ENCODE results near the gene CDH18. TPM values are rescaled to one million over a fixed set of nuclear protein-coding genes. Genes with fewer than 3 reads are reported as not detected.

CDH18 gene
- total and polyA plus RNA-seq, 2 of the 13 experiments (the other 11 are each of a cell fraction or from before 2014, with no cell fraction given): not detected

- Histone ChIP-seq H3K9me3 (ENCODE audit: low read length) (no peaks in the 10 kb centered on the region), H3K27me3 (ENCODE audit: control insufficient read depth in 1 of 2, insufficient read depth in 2 of 2, low read length in 2 of 2) (no peaks in the 10 kb centered on the region), H3K4me2 (ENCODE audit: low read depth, low read length) (no peak overlapping the region), H3K4me1 (ENCODE audit: insufficient read depth, low read length) (no peaks in the 10 kb centered on the region), H2AFZ (ENCODE audit: low read length) (no peak overlapping the region), H4K20me1 (ENCODE audit: insufficient read depth, low read length) (no peaks in the 10 kb centered on the region), H3K4me3 (replicated peaks in 1 of 3; ENCODE audit: insufficient read depth in 1 of 3, low read depth in 2 of 3, low read length in 3 of 3) (no peak overlapping the region), H3K9ac (ENCODE audit: insufficient read depth, low read depth, low read length) (no peak overlapping the region), H3K27ac (ENCODE audit: extremely low read length, insufficient read depth, low read length) (no peak overlapping the region), H3K79me2 (ENCODE audit: insufficient read depth, low read length) (no peaks in the 10 kb centered on the region), H3K36me3 (replicated peaks in 1 of 2; ENCODE audit: control insufficient read depth in 1 of 2, insufficient read depth in 2 of 2, low read length in 2 of 2) (no peaks in the 10 kb centered on the region)
- in situ Hi-C loops (cut with HindIII; ENCODE audit: extremely low pct_ligation_motif_present, low pct_unique_long_range_greater_than_20kb) (no loop called here), intact Hi-C loops (cut with micrococcal nuclease; ENCODE audit: unreplicated experiment) (no loop called here)
- ChIA-PET POLR2A (no interaction called here), CTCF (ENCODE audit: low intra/inter-chr PET ratio, low total read pairs) (no interaction called here)
- BruUV-seq (replicated peaks): no TSS peak
- no peak for FAIRE-seq
- no peak for DNase-seq (ENCODE audit: low spot score)
- 10% methylated on average over 5 of the region's 5 CpGs for WGBS (ENCODE audit: low lambda C conversion rate)
- ATAC-seq: no peak
- TF ChIP-seq YEATS2 (CRISPR knock-in tag; IDR thresholded peaks at IDR 0.05; ENCODE audit: borderline replicate concordance): no peak
- no peak for TF ChIP-seq MAF1 (CRISPR knock-in tag; IDR thresholded peaks at IDR 0.05; ENCODE audit: borderline replicate concordance)
Measured at GRCh38 chr5:19790829-19791466, 197.1 kb downstream of the CDH18 start.

GRCh38 chr5:19782566-19782965 is 205.4 kb downstream of the CDH18 start:
- 25% methylated on average over 2 of the region's 2 CpGs for WGBS (ENCODE audit: low lambda C conversion rate)
- Histone ChIP-seq H3K36me3 (replicated peaks in 1 of 2; ENCODE audit: control insufficient read depth in 1 of 2, insufficient read depth in 2 of 2, low read length in 2 of 2) (no peaks in the 10 kb centered on the region), H3K79me2 (ENCODE audit: insufficient read depth, low read length) (no peaks in the 10 kb centered on the region), H3K4me3 (replicated peaks in 1 of 3; ENCODE audit: insufficient read depth in 1 of 3, low read depth in 2 of 3, low read length in 3 of 3) (no peak overlapping the region), H3K9me3 (ENCODE audit: low read length) (no peaks in the 10 kb centered on the region), H3K27ac (ENCODE audit: extremely low read length, insufficient read depth, low read length) (no peak overlapping the region), H3K4me1 (ENCODE audit: insufficient read depth, low read length) (no peaks in the 10 kb centered on the region), H3K4me2 (ENCODE audit: low read depth, low read length) (no peak overlapping the region), H3K9ac (ENCODE audit: insufficient read depth, low read depth, low read length) (no peak overlapping the region), H2AFZ (ENCODE audit: low read length) (no peak overlapping the region), H3K27me3 (ENCODE audit: control insufficient read depth in 1 of 2, insufficient read depth in 2 of 2, low read length in 2 of 2) (no peaks in the 10 kb centered on the region), H4K20me1 (ENCODE audit: insufficient read depth, low read length) (no peaks in the 10 kb centered on the region)
- FAIRE-seq (no peak), ATAC-seq (no peak), DNase-seq (ENCODE audit: low spot score) (no peak)
- intact Hi-C loops (cut with micrococcal nuclease; ENCODE audit: unreplicated experiment): no loop called here
- CTCF ChIA-PET (ENCODE audit: low intra/inter-chr PET ratio, low total read pairs): no interaction called here
- no TSS peak for BruUV-seq (replicated peaks)
- in situ Hi-C loops (cut with HindIII; ENCODE audit: extremely low pct_ligation_motif_present, low pct_unique_long_range_greater_than_20kb): no loop called here
- POLR2A ChIA-PET: no interaction called here
- TF ChIP-seq ZNF430 (CRISPR knock-in tag; IDR thresholded peaks at IDR 0.05) (no peak), MBD4 (IDR thresholded peaks at IDR 0.05; ENCODE audit: borderline replicate concordance, low read length) (no peak), ZNF652 (CRISPR knock-in tag; IDR thresholded peaks at IDR 0.05; ENCODE audit: borderline replicate concordance, low read depth) (no peak), ATF6 (CRISPR knock-in tag; conservative IDR thresholded peaks at IDR 0.05) (no peak), ZNF501 (CRISPR knock-in tag; IDR thresholded peaks at IDR 0.05) (no peak), MED1 (CRISPR knock-in tag; IDR thresholded peaks at IDR 0.05) (no peak), ZNF451 (CRISPR knock-in tag; IDR thresholded peaks at IDR 0.05) (no peak), ZNF124 (CRISPR knock-in tag; IDR thresholded peaks at IDR 0.05) (no peak), ATM (IDR thresholded peaks at IDR 0.05; ENCODE audit: borderline replicate concordance) (no peak), ZNF383 (CRISPR knock-in tag; IDR thresholded peaks at IDR 0.05; ENCODE audit: borderline replicate concordance) (no peak), NFE2L1 (CRISPR knock-in tag; IDR thresholded peaks at IDR 0.05; ENCODE audit: borderline replicate concordance) (no peak), HNRNPLL (IDR thresholded peaks at IDR 0.05; ENCODE audit: low read depth, low read length, poor library complexity, severe bottlenecking) (no peak)
- TF ChIP-seq, protein P1, sequence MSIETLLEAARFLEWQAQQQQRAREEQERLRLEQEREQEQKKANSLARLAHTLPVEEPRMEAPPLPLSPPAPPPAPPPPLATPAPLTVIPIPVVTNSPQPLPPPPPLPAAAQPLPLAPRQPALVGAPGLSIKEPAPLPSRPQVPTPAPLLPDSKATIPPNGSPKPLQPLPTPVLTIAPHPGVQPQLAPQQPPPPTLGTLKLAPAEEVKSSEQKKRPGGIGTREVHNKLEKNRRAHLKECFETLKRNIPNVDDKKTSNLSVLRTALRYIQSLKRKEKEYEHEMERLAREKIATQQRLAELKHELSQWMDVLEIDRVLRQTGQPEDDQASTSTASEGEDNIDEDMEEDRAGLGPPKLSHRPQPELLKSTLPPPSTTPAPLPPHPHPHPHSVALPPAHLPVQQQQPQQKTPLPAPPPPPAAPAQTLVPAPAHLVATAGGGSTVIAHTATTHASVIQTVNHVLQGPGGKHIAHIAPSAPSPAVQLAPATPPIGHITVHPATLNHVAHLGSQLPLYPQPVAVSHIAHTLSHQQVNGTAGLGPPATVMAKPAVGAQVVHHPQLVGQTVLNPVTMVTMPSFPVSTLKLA (IDR thresholded peaks at IDR 0.05): no peak
